ENCODE results near the gene SOX12.

DNA sequence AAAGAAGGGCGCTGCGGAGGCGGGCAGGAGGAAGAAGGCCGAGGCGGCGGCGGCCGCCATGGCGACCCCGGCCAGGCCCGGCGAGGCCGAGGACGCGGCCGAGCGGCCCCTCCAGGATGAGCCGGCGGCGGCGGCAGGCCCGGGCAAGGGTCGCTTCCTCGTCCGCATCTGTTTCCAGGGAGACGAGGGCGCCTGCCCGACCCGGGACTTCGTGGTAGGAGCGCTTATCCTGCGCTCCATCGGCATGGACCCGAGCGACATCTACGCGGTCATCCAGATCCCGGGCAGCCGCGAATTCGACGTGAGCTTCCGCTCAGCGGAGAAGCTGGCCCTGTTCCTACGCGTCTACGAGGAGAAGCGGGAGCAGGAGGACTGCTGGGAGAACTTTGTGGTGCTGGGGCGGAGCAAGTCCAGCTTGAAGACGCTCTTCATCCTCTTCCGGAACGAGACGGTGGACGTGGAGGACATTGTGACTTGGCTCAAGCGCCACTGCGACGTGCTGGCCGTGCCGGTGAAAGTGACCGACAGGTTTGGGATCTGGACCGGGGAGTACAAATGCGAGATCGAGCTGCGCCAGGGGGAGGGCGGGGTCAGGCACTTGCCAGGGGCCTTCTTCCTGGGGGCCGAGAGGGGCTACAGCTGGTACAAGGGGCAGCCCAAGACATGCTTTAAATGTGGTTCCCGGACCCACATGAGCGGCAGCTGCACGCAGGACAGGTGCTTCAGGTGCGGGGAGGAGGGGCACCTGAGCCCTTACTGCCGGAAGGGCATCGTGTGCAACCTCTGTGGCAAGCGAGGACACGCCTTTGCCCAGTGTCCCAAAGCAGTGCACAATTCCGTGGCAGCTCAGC, 27.2 kb upstream of the SOX12 start:
- TF ChIP-seq, protein P1, sequence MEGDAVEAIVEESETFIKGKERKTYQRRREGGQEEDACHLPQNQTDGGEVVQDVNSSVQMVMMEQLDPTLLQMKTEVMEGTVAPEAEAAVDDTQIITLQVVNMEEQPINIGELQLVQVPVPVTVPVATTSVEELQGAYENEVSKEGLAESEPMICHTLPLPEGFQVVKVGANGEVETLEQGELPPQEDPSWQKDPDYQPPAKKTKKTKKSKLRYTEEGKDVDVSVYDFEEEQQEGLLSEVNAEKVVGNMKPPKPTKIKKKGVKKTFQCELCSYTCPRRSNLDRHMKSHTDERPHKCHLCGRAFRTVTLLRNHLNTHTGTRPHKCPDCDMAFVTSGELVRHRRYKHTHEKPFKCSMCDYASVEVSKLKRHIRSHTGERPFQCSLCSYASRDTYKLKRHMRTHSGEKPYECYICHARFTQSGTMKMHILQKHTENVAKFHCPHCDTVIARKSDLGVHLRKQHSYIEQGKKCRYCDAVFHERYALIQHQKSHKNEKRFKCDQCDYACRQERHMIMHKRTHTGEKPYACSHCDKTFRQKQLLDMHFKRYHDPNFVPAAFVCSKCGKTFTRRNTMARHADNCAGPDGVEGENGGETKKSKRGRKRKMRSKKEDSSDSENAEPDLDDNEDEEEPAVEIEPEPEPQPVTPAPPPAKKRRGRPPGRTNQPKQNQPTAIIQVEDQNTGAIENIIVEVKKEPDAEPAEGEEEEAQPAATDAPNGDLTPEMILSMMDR (IDR thresholded peaks at IDR 0.05; ENCODE audit: insufficient read depth, low read length, poor library complexity, severe bottlenecking): no peak
- no peak for TF ChIP-seq EZH2phosphoT487 (conservative IDR thresholded peaks at IDR 0.05; ENCODE audit: low read length)
